HCT116 (cell line): ENCODE results near the gene ZNF76. TPM values are rescaled to one million over a fixed set of nuclear protein-coding genes. Genes with fewer than 3 reads are reported as not detected.

Experiments
- ATAC-seq: fragments of 200-7000 bp; cut with Tn5 transposase; 2 replicates; pipeline ENCODE4 v1.9.1; 2020; ENCODE audit warnings: mild to moderate bottlenecking, moderate library complexity
- BruUV-seq: library from RNA; stranded (reverse); fragments of 400-500 nt; replicated peaks from 2 replicates; lab custom pipeline; 2021; lab: Mats Ljungman, UMichigan
- CTCF ChIA-PET: fragments of 300-600 bp; sonication (Branson Sonifier 250); formaldehyde crosslinking; loops from one replicate; lab custom pipeline; 2021; ENCODE audit warnings: antibody characterized with exemption; lab: Charles Lee
- POLR2A ChIA-PET: fragments of 300-600, 350-600 bp; sonication (Branson Sonifier 250); formaldehyde crosslinking; loops from one replicate; lab custom pipeline; 2021; ENCODE audit warnings: antibody characterized with exemption; lab: Charles Lee
- RAD21 ChIA-PET, 2 experiments: fragments of 300-600 bp; sonication (Branson Sonifier 250); formaldehyde crosslinking; loops; one replicate each; lab custom pipeline; 2023; ENCODE audit warnings: low total read pairs in 2 of 2; ENCODE audit not compliant: uncharacterized antibody in 2 of 2, unreplicated experiment in 2 of 2, low non-redundant PET in 1 of 2; lab: Charles Lee
- DNase-seq: peaks from one replicate; pipeline ENCODE4 v3.0.0-alpha.2; 2010; ENCODE audit warnings: low read depth, low spot score
- H2AFZ ChIP-seq: fragments of 200-600 bp; shearing (Covaris generic), sonication (generic); 2 replicates; pipeline ENCODE4 v1.6.1; 2017; ENCODE audit warnings: low read depth, mixed run types, mixed read lengths, antibody characterized with exemption, low read length; ENCODE audit not compliant: poor library complexity, severe bottlenecking
- H3K27ac ChIP-seq: 2 replicates; pipeline ENCODE4 v1.5.1; 2012; ENCODE audit warnings: low read depth, low read length
- H3K27me3 ChIP-seq: fragments of 200-600 bp; sonication (generic); 2 replicates; pipeline ENCODE4 v1.6.1; 2016; ENCODE audit warnings: mixed run types, low read length, mixed read lengths; ENCODE audit not compliant: insufficient read depth
- H3K36me3 ChIP-seq, 2 experiments: fragments of 200-500 bp in 1 of 2; fragments of 200-600 bp in 1 of 2; sonication (Bioruptor generic) in 1 of 2; sonication (generic) in 1 of 2; 2 replicates each; pipeline versions ENCODE4 v1.5.1 to v1.6.1; 2014 to 2016; ENCODE audit warnings: low read length in 2 of 2, inconsistent platforms in 1 of 2, mixed read lengths in 1 of 2, mixed run types in 1 of 2; ENCODE audit not compliant: insufficient read depth in 2 of 2, control insufficient read depth in 1 of 2
- H3K4me1 ChIP-seq, 2 experiments: fragments of 200-600 bp in 1 of 2; sonication (generic) in 1 of 2; 2 replicates each; pipeline versions ENCODE4 v1.5.1 to v1.6.1; 2012 to 2017; ENCODE audit warnings: low read length in 2 of 2, inconsistent platforms in 1 of 2, mild to moderate bottlenecking in 1 of 2, mixed read lengths in 1 of 2, mixed run types in 1 of 2, moderate library complexity in 1 of 2; ENCODE audit not compliant: insufficient read depth in 2 of 2, control insufficient read depth in 1 of 2
- H3K4me2 ChIP-seq: fragments of 200-600 bp; sonication (generic); 2 replicates; pipeline ENCODE4 v1.6.1; 2017; ENCODE audit warnings: mixed run types, low read length, mixed read lengths
- H3K4me3 ChIP-seq, 2 experiments: fragments of 200-600 bp in 1 of 2; sonication (generic) in 1 of 2; replicated peaks in 1 of 2; 2 replicates each; pipeline ENCODE4 v1.5.1; 2011 to 2016; ENCODE audit warnings: low read length in 2 of 2, control low read depth in 1 of 2, low read depth in 1 of 2, mild to moderate bottlenecking in 1 of 2, mixed read lengths in 1 of 2, mixed run types in 1 of 2
- H3K79me2 ChIP-seq: fragments of 200-600 bp; sonication (generic); 2 replicates; pipeline ENCODE4 v1.6.1; 2017; ENCODE audit warnings: mild to moderate bottlenecking, mixed run types, low read length, moderate library complexity, mixed read lengths; ENCODE audit not compliant: insufficient read depth
- H3K9ac ChIP-seq: fragments of 200-600 bp; sonication (generic); 2 replicates; pipeline ENCODE4 v1.6.1; 2016; ENCODE audit warnings: low read length, mixed read lengths
- H3K9me2 ChIP-seq: fragments of 200-600 bp; sonication (generic), shearing (Covaris generic); 2 replicates; pipeline ENCODE4 v1.6.1; 2017; ENCODE audit warnings: mixed run types, mild to moderate bottlenecking, moderate library complexity; ENCODE audit not compliant: insufficient read depth
- H3K9me3 ChIP-seq, 2 experiments: fragments of 200-500 bp in 1 of 2; fragments of 200-600 bp in 1 of 2; sonication (Bioruptor generic) in 1 of 2; sonication (generic) in 1 of 2; 2 replicates each; pipeline ENCODE4 v1.6.1; 2014 to 2017; ENCODE audit warnings: low read length in 2 of 2, mixed read lengths in 2 of 2, inconsistent platforms in 1 of 2, low read depth in 1 of 2, mild to moderate bottlenecking in 1 of 2, mixed run types in 1 of 2, moderate library complexity in 1 of 2; ENCODE audit not compliant: control insufficient read depth in 1 of 2, insufficient read depth in 1 of 2
- H4K20me1 ChIP-seq: fragments of 200-600 bp; sonication (generic), shearing (Covaris generic); 2 replicates; pipeline ENCODE4 v1.6.1; 2017; ENCODE audit warnings: mixed run types, mild to moderate bottlenecking, moderate library complexity; ENCODE audit not compliant: insufficient read depth
- CEBPB ChIP-seq: IDR thresholded peaks from 2 replicates; pipeline ENCODE4 v1.6.1; 2012; ENCODE audit warnings: low read depth
- CTCF ChIP-seq, 3 experiments: fragments of 200-600 bp in 1 of 3; sonication (generic) in 1 of 3; IDR thresholded peaks in 2 of 3; conservative IDR thresholded peaks in 1 of 3; 2 replicates each; pipeline ENCODE4 v1.5.1; 2012 to 2017; ENCODE audit warnings: low read depth in 2 of 3, low read length in 2 of 3, antibody characterized with exemption in 1 of 3, borderline replicate concordance in 1 of 3, control low read depth in 1 of 3, mild to moderate bottlenecking in 1 of 3, mixed read lengths in 1 of 3, mixed run types in 1 of 3, moderate library complexity in 1 of 3; ENCODE audit not compliant: insufficient read depth in 1 of 3
- ELF1 ChIP-seq: IDR thresholded peaks from 2 replicates; pipeline ENCODE4 v1.6.1; 2012; ENCODE audit warnings: low read depth, borderline replicate concordance
- EZH2phosphoT487 ChIP-seq: fragments of 200-600 bp; IDR thresholded peaks from 2 replicates; pipeline ENCODE4 v1.6.1; 2018; ENCODE audit warnings: antibody characterized with exemption, borderline replicate concordance
- FOSL1 ChIP-seq: IDR thresholded peaks from 2 replicates; pipeline ENCODE4 v1.6.1; 2012; ENCODE audit warnings: low read depth
- POLR2A ChIP-seq: IDR thresholded peaks from 2 replicates; pipeline ENCODE4 v1.7.0; 2011; ENCODE audit warnings: borderline replicate concordance; ENCODE audit not compliant: insufficient read depth, insufficient read length; ENCODE audit errors: extremely low read depth
- SRF ChIP-seq: IDR thresholded peaks from 2 replicates; pipeline ENCODE4 v1.6.1; 2012; ENCODE audit warnings: low read depth
- YY1 ChIP-seq: IDR thresholded peaks from 2 replicates; pipeline ENCODE4 v1.6.1; 2011; ENCODE audit warnings: low read length, low read depth, moderate library complexity, mild to moderate bottlenecking; ENCODE audit not compliant: insufficient replicate concordance; ENCODE audit errors: extremely low read depth
- intact Hi-C: fragments of 100-400 bp; cut with micrococcal nuclease; formaldehyde crosslinking; loops from 2 replicates; pipeline ENCODE4 v1.10.0; 2022
- total RNA-seq: library from RNA; stranded (reverse); gene quantifications from one replicate; pipeline ENCODE4 v1.2.1, GENCODE V29; 2021; ENCODE audit not compliant: unreplicated experiment

ZNF76 gene
- total RNA-seq, 1 experiment from 2014 or later, result 47.5 TPM

GRCh38 chr6:35260591-35261570 is 1.3 kb downstream of the ZNF76 start:
- peak overlapping the region; percentile 95 for H3K4me2 ChIP-seq
- H2AFZ ChIP-seq, result no peak overlapping the region
- H3K79me2 ChIP-seq, result peaks cover 49% of the 10 kb centered on the region
- peak overlapping the region; percentile 68 to 77 for H3K4me3 ChIP-seq
- H3K9me2 ChIP-seq, result no peaks in the 10 kb centered on the region
- DNase-seq (no peak), ATAC-seq (no peak)
- no peaks in the 10 kb centered on the region for H3K9me3 ChIP-seq
- no peaks in the 10 kb centered on the region for H4K20me1 ChIP-seq
- BruUV-seq, result no TSS peak
- POLR2A ChIA-PET, result no interaction called here
- H3K4me1 ChIP-seq, result peaks cover 20 to 40% of the 10 kb centered on the region in 2 experiments
- intact Hi-C loops, result no loop called here
- H3K36me3 ChIP-seq, result no peaks in the 10 kb centered on the region
- peak overlapping the region; percentile 86 for H3K9ac ChIP-seq
- CTCF ChIA-PET, result no interaction called here
- TF ChIP-seq FOSL1, result no peak
- no peak for TF ChIP-seq SRF
- no peak for TF ChIP-seq ELF1
- TF ChIP-seq YY1, result no peak
- peak overlapping the region; percentile 81 for H3K27ac ChIP-seq
- no peaks in the 10 kb centered on the region for H3K27me3 ChIP-seq
- RAD21 ChIA-PET, result no interaction called here

GRCh38 chr6:35262596-35262995 is 3.1 kb downstream of the ZNF76 start:
- H3K9me2 ChIP-seq, result no peaks in the 10 kb centered on the region
- peaks cover 20 to 40% of the 10 kb centered on the region in 2 experiments for H3K4me1 ChIP-seq
- H3K27ac ChIP-seq, result no peak overlapping the region
- ChIA-PET RAD21 (no interaction called here), POLR2A (no interaction called here), CTCF (interaction anchor here (0.5 kb wide), 1 partner anchor 254 kb away, joined by 4 read pairs; no protein-coding TSS in a partner anchor)
- H4K20me1 ChIP-seq, result no peaks in the 10 kb centered on the region
- H3K79me2 ChIP-seq, result peaks cover 49% of the 10 kb centered on the region
- TF ChIP-seq CEBPB (0 out of 2 replicates have a peak, but pooled peaks have one; percentile 22), CTCF (IDR thresholded peaks at IDR 0.05 in 2 of 3, conservative IDR thresholded peaks at IDR 0.05 in 1 of 3; ENCODE audit: borderline replicate concordance in 1 of 3, insufficient read depth in 1 of 3, low read depth in 2 of 3, low read length in 2 of 3) (no peak), EZH2phosphoT487 (no peak), SRF (no peak; the same call in 1 of the 2 replicates), POLR2A (no peak)
- 0 out of 2 replicates have a peak overlapping the region, but pooled peaks have one; percentile 13 for H3K9ac ChIP-seq
- intact Hi-C loops, result no loop called here
- no peaks in the 10 kb centered on the region for H3K27me3 ChIP-seq
- H3K9me3 ChIP-seq, result no peaks in the 10 kb centered on the region
- H3K4me2 ChIP-seq, result peak overlapping the region; percentile 45
- no peak for DNase-seq
- ATAC-seq, result no peak
- H3K36me3 ChIP-seq, result no peaks in the 10 kb centered on the region
- H2AFZ ChIP-seq, result no peak overlapping the region
- no peak overlapping the region for H3K4me3 ChIP-seq
- BruUV-seq, result no TSS peak
